K562 (cell line): ENCODE data around the gene TMEM208. TPM values are rescaled to one million over a fixed set of nuclear protein-coding genes. Genes with fewer than 3 reads are reported as not detected.

Source experiments
- CBFB ChIP-seq: sonication (generic); formaldehyde crosslinking; IDR thresholded peaks from 2 replicates; pipeline ENCODE4 v1.4.0; 2020; ENCODE audit warnings: mild to moderate bottlenecking, missing genetic modification reagents
- KLF16 ChIP-seq: IDR thresholded peaks from 2 replicates; pipeline ENCODE4 v1.6.1; 2016; ENCODE audit warnings: antibody characterized with exemption
- MXD1 ChIP-seq: fragments of 250-450 bp; sonication (Bioruptor Pico); IDR thresholded peaks from 2 replicates; pipeline ENCODE4 v1.8.0; 2021; ENCODE audit warnings: borderline replicate concordance, mild to moderate bottlenecking, moderate library complexity; ENCODE audit not compliant: poor library complexity, severe bottlenecking
- PCBP2 ChIP-seq: fragments of 200-400 bp; formaldehyde crosslinking; IDR thresholded peaks from 2 replicates; pipeline ENCODE4 v1.6.1; 2018; ENCODE audit warnings: low read length, low read depth, mild to moderate bottlenecking, moderate library complexity; ENCODE audit not compliant: poor library complexity, severe bottlenecking
- REST ChIP-seq, 2 experiments: fragments of 450-650 bp; formaldehyde crosslinking in 1 of 2; IDR thresholded peaks; 2 replicates each; pipeline versions ENCODE4 v1.4.0 to v1.6.1; 2014 to 2020; ENCODE audit warnings: mild to moderate bottlenecking in 2 of 2, borderline replicate concordance in 1 of 2, low read depth in 1 of 2
- TCF15 ChIP-seq: fragments of 250-450 bp; sonication (Bioruptor Pico); IDR thresholded peaks from 2 replicates; pipeline ENCODE4 v1.8.0; 2022; ENCODE audit warnings: moderate library complexity, mild to moderate bottlenecking, inconsistent platforms
- UBTF ChIP-seq, 2 experiments: IDR thresholded peaks; 2 replicates each; pipeline ENCODE4 v1.6.1; 2012; ENCODE audit warnings: improper control_type of control experiment in 2 of 2, low read depth in 2 of 2, low read length in 2 of 2, borderline replicate concordance in 1 of 2
- ZNF280A ChIP-seq: fragments of 450-650 bp; IDR thresholded peaks from 2 replicates; pipeline ENCODE4 v1.6.1; 2018; ENCODE audit warnings: mild to moderate bottlenecking, low read depth; ENCODE audit not compliant: partially characterized antibody
- ZNF551 ChIP-seq: fragments of 250-450 bp; sonication (Bioruptor Pico); IDR thresholded peaks from 2 replicates; pipeline ENCODE4 v1.5.0; 2021; ENCODE audit warnings: mild to moderate bottlenecking, moderate library complexity
- ZNF740 ChIP-seq, 3 experiments: fragments of 200-800 bp in 1 of 3; sonication (Bioruptor generic) in 1 of 3; sonication (generic) in 1 of 3; formaldehyde crosslinking in 1 of 3; IDR thresholded peaks; 2 replicates each; pipeline versions ENCODE4 v1.6.1 to v1.8.0; 2016 to 2022; ENCODE audit warnings: mild to moderate bottlenecking in 2 of 3, missing compliant biosample characterization in 2 of 3, missing genetic modification characterization in 2 of 3, missing genetic modification reagents in 1 of 3
- polyA plus RNA-seq, 8 experiments: library from polyadenylated mRNA; depleted of rRNA in 4 of 8; stranded (reverse) in 5 of 8; unstranded in 3 of 8; fragments of >200 nt; fragmentation: Nextera tagmentation in 2 of 8; fragmentation: Illumina TruSeq in 1 of 8; extraction: Ambion mirVana in 2 of 8; extraction: Trizol in 1 of 8; gene quantifications; 2 replicates each; pipeline versions ENCODE4 v1.2.1 to v1.2.3, GENCODE V29; 2011 to 2014; ENCODE audit warnings: inconsistent platforms in 1 of 8, missing spikeins in 1 of 8
- total RNA-seq, 7 experiments: library from RNA; depleted of rRNA in 6 of 7; stranded (reverse); fragments of >200 nt in 6 of 7; fragmentation: Illumina TruSeq in 2 of 7; extraction: Trizol in 2 of 7; gene quantifications; 2 replicates each; pipeline versions ENCODE4 v1.2.1 to v1.2.3, GENCODE V29; 2011 to 2021; ENCODE audit warnings: low replicate concordance in 1 of 7

TMEM208 gene
- total and polyA plus RNA-seq, 9 of the 15 experiments (the other 6 are each of a cell fraction or from before 2014, with no cell fraction given) = 31.8 to 239 (median 54.3) TPM

GRCh38 chr16:67226804-67227566 lies at the start of gene TMEM208 (continued):
- TF ChIP-seq UBTF (IDR thresholded peaks at IDR 0.05; ENCODE audit: borderline replicate concordance in 1 of 2, low read depth in 2 of 2, low read length in 2 of 2) (no peak), KLF16 (no peak), ZNF740 (CRISPR knock-in tag; IDR thresholded peaks at IDR 0.05) (peak; percentile 56; the same call in 1 of the 2 replicates), ZNF740 (tag; IDR thresholded peaks at IDR 0.05) (no peak), CBFB (CRISPR knock-in tag) (peak; percentile 90), ZNF280A (no peak), PCBP2 (no peak), MXD1 (peak; percentile 73), ZNF551 (CRISPR knock-in tag) (no peak), REST (IDR thresholded peaks at IDR 0.05; ENCODE audit: borderline replicate concordance) (no peak; the same call in 1 of the 2 replicates), REST (CRISPR knock-in tag; IDR thresholded peaks at IDR 0.05; ENCODE audit: low read depth) (no peak; the same call in 1 of the 2 replicates), TCF15 (no peak)
